ENCODE data around the gene TANGO2.

The TANGO2 gene

GRCh38 chr22:20087319-20088262, 66.7 kb downstream of the TANGO2 start:
- no peak for DNase-seq (ENCODE audit: low spot score)

- DNase-seq (ENCODE audit: low spot score): no peak
Observed at GRCh38 chr22:20088263-20088648, 67.3 kb downstream of the TANGO2 start.

GRCh38 chr22:20089226-20089976, 68.5 kb downstream of the TANGO2 start:
- DNase-seq (ENCODE audit: low spot score): no peak

GRCh38 chr22:20089977-20090729, 69.2 kb downstream of the TANGO2 start:
- DNase-seq (ENCODE audit: low spot score): peak; percentile 76

GRCh38 chr22:20090730-20091240, 69.9 kb downstream of the TANGO2 start:
- DNase-seq (ENCODE audit: low spot score): no peak

GRCh38 chr22:20091690-20092476, 71.0 kb downstream of the TANGO2 start:
- DNase-seq (ENCODE audit: low spot score): no peak

GRCh38 chr22:20092477-20092854, 71.6 kb downstream of the TANGO2 start:
- DNase-seq (ENCODE audit: low spot score): no peak

GRCh38 chr22:20093418-20094196, 72.7 kb downstream of the TANGO2 start:
- no peak for DNase-seq (ENCODE audit: low spot score)

- DNase-seq (ENCODE audit: low spot score): no peak
Observed at GRCh38 chr22:20094197-20094807, 73.4 kb downstream of the TANGO2 start.

- no peak for DNase-seq (ENCODE audit: low spot score)
Observed at GRCh38 chr22:20095521-20095920, 74.6 kb downstream of the TANGO2 start.

GRCh38 chr22:20096574-20097420, 75.9 kb downstream of the TANGO2 start:
- DNase-seq (ENCODE audit: low spot score): no peak

GRCh38 chr22:20099099-20099711, 78.3 kb downstream of the TANGO2 start:
- no peak for DNase-seq (ENCODE audit: low spot score)

- no peak for DNase-seq (ENCODE audit: low spot score)
Observed at GRCh38 chr22:20101638-20102037, 80.7 kb downstream of the TANGO2 start.

GRCh38 chr22:20102203-20102780, 81.4 kb downstream of the TANGO2 start:
- no peak for DNase-seq (ENCODE audit: low spot score)

- DNase-seq (ENCODE audit: low spot score): no peak
Observed at GRCh38 chr22:20105456-20106204, 84.7 kb downstream of the TANGO2 start.

- no peak for DNase-seq (ENCODE audit: low spot score)
Observed at GRCh38 chr22:20106205-20106848, 85.4 kb downstream of the TANGO2 start.

- no peak for DNase-seq (ENCODE audit: low spot score)
Observed at GRCh38 chr22:20106849-20107237, 85.9 kb downstream of the TANGO2 start.

Data from hepatic stellate cell (primary cell).